T-helper 2 cell (primary cell): ENCODE data around the gene CD2BP2.
A peak's percentile ranks its signal among the peaks of the same experiment; 100 is the strongest.
"Not testable (repeated sequence)": the region's sequence is repeated elsewhere in the genome, so short reads cannot be mapped to it uniquely, and the experiment has no call there.

ENCODE experiments used
- DNase-seq, 5 experiments: peaks; one replicate each; pipeline versions ENCODE4 v3.0.0 to v3.0.0-alpha.2; 2012 to 2022
- total RNA-seq, 2 donors: gene quantifications; one replicate each; lab custom pipeline; 2026; lab: John Stamatoyannopoulos, UW

The CD2BP2 gene
- total RNA-seq = 47.7 to 81.5 reads per million in 2 donors

DNA sequence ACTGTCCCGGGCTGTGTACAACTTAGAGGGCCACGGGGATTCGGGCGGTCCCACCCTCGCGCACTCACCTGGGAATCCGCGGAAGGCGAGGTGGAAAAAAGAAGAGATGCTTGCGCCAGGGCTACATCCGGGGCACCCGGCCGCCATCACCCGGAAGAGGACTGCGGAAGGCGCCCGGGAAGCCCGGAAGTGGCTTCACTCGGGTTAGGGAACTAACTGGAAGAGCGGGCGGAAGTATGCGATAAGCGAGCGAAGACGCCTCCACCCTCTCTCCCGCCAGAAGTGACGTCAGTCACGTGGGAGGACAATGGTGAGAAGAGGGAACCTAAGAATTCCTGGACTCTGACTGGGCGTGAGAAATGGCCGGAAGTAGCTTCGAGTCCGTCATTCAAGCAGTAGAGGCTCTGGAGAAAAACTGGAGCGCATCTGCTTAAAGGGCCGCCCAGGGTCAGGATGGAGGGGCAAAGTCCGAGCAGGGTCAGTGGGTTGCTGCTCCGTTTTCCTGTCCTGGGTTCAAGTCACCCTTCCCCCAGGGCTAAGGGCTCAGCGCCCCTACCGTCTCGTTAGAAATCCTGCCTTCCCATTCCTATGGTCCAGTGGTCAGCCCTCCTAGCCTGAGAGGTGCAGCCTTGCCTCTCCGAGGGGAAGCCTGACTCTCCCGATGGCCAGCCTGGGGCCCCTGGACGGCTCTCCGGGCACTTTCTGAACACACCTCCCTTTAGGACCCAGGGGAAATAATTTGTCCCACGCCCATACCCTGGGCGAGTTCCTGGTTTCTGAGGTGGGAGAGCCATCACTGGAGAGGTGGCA, at the start of gene CD2BP2:
TSS of gene CD2BP2 (minus strand) at position 165 of the 810 bp plus-strand sequence. CDS start 627 bp downstream, outside the sequence.
- DNase-seq = peak; percentile 71 to 95 (median 82)

DNA sequence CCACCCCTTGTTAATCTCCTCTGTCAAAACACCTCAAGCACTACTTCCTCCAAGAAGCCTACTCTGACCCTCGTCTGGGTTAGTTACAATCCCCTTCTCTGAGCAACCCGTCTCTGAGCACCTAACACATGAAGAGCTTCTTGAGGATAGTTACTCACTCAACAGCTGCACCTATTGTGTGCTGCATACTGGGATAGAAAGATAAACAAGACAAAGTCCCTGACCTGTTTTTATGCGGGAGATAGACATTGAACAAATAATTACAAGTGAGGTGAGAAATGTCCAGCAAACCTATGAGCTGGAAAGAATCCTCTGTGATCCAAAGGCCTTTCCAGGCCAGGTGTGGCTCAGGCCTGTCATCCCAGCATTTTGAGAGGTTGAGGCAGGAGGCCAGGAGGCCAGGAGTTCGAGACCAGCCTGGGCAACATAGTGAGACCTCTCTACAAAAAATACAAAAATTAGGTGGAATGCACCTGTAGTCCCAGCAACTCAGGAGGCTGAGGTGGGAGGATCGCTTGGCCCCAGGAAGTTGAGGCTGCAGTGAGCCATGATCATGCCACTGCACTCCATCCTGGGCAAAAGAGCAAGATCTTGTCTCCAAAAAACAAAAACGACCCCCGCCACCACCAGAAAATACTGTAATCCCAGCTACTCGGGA, 46.8 kb upstream of the CD2BP2 start:
- no peak for DNase-seq

- DNase-seq = no peak
Observed at GRCh38 chr16:30399435-30400186, 44.5 kb upstream of the CD2BP2 start.

DNA sequence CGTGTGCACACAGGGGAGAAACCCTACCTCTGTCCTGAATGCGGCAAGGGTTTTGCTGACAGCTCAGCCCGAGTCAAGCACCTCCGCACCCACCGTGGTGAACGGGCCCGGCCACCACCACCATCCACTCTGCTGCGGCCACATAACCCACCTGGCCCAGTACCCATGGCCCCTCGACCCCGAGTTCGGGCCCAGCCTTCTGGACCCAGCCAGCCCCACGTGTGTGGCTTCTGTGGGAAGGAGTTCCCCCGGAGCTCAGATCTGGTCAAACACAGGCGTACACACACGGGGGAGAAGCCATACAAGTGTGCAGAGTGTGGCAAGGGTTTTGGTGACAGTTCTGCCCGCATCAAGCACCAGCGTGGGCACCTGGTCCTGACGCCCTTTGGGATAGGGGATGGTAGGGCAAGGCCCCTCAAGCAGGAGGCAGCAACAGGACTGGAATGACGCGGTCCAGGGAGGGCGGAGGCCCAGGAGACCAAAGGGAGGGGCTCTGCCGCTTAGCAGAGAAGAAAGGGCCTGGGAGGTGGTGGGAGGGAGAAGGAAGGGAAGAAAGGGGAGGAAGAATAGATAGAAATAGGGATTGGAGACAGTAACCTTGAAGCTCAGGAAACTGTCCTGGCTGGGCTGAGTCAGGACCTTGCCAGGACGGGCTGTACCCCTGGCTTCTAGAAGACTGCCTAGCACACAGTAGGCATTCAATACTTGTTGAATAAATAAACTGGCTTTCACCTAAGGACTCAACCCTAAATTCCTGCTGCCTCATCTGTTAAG, 43.7 kb upstream of the CD2BP2 start:
- DNase-seq = no peak

- DNase-seq = no peak
Observed at GRCh38 chr16:30397776-30398660, 42.9 kb upstream of the CD2BP2 start.

GRCh38 chr16:30397056-30397455, 41.9 kb upstream of the CD2BP2 start:
- DNase-seq = no peak

DNA sequence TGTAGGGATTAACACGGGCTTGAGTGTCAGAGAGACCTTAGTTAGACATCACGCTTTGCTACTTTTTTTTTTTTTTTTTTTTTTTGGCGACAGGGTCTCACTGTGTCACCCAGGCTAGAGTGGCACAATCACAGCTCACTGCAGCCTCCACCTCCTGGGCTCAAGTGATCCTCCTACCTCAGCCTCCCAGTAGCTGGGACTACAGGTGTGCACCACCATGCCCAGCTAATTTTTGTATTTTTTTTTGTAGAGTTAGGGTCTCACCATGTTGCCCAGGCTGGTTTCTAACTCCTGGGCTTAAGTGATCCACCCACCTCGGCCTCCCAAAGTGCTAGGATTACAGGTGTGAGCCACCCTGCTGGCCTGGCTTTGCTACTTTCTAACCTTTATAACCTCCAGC, 41.5 kb upstream of the CD2BP2 start:
- DNase-seq = not testable (repeated sequence)

- DNase-seq = no peak
Observed at GRCh38 chr16:30395992-30396585, 41.0 kb upstream of the CD2BP2 start.

- peak in 4 of 5 experiments; percentile 29 to 60 (median 44) for DNase-seq
Observed at GRCh38 chr16:30395155-30395991, 40.3 kb upstream of the CD2BP2 start, which contains the start of gene ZNF48. Gene ZNF48 (plus strand): TSS chr16:30395420. CDS start chr16:30395795, 375 bp downstream.

DNA sequence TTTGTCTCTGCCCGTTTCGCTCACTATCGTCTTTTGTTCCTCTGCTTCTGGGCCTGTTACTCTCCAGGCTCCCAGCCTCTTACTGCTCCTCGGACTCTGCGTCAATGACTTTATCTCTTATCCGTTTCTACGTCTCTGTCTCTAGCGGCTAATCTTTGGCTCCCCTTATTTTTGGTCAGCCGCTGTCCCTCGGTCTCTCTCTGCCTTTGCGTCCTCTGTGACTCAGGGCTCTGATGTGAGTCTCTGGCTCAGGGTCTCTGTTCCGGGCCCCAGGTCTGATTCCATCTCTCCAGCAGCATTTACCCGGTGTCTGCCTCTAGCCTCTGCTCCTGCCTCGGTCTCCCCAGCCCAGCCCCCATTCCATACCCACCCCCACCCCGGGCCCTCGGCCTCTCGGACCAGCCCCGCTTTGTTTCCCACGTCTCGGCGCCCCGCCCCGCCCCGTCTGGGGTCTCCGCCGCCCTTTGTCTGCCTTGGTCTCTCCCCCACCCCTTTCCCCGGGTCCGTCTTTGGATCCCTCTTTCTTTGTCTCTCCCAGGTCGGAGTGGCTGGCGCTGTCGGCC, 39.6 kb upstream of the CD2BP2 start:
- no peak for DNase-seq

- no peak for DNase-seq
Observed at GRCh38 chr16:30383521-30383920, 28.4 kb upstream of the CD2BP2 start.

DNA sequence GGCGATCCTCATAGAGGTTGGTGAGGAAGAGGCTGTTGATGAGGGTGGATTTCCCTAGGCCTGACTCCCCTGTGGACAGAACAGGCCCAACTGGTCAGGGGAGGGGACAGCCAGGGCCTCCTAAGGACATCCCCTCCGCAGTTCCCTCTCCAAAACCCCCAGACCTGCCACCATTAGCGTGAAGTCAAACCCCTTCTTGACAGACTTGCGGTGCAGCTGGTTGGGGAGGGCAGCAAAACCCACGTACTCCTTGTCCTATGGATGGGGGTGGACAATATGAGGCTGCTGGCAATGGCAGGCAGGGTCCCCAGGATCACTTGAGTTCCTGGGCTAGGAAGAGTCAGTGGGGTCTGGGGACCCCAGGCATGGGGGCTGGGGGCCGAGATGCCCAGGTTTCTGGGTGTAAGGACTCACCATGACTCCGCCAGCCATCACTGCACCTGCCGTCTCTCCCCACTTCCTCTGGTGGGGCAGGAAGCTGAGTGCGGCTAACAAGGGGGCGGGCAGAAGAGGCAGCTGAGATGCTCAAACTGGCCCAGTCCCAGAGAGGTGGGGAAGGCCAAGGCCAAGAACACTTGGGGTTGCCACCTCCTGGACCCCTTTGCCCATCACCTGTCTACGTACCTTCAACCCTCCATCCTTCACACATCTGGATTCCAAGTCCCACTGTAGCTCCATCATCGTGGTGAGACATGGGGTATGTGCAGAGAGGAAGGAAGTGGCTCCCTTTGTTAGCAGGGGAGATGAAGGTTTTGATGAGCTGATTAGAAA, 27.2 kb upstream of the CD2BP2 start, which contains the start of gene SEPTIN1:
TSS of gene SEPTIN1 (minus strand) at position 451 of the 771 bp plus-strand sequence. CDS start at position 432, 19 bp downstream.
- DNase-seq = peak; percentile 47 to 93 (median 67)

GRCh38 chr16:30381291-30382041, 26.4 kb upstream of the CD2BP2 start:
- DNase-seq = peak in 2 of 5 experiments; percentile 11 to 71

DNA sequence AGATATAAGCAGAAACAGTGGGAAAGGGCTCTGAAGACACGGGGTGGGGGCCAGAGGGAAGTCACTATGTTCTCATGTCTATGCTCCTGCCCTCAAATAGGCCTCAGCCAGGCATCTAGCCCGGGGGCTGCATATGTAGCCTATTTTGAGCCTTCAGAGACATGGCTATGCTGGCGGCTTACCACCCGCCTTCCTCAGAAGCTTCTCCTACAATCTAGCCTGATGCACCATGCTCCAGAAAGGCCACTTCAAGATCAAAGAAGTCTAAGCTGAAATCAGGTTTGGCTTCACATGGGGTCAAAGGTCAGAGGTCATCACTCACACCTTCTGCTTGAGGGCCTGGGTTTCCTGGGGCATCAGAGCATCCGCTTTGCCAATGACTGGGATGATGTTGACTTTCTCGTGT, 25.7 kb upstream of the CD2BP2 start:
- peak in 1 of 5 experiments; percentile 48 for DNase-seq

- DNase-seq = no peak
Observed at GRCh38 chr16:30380072-30380802, 25.1 kb upstream of the CD2BP2 start.

DNA sequence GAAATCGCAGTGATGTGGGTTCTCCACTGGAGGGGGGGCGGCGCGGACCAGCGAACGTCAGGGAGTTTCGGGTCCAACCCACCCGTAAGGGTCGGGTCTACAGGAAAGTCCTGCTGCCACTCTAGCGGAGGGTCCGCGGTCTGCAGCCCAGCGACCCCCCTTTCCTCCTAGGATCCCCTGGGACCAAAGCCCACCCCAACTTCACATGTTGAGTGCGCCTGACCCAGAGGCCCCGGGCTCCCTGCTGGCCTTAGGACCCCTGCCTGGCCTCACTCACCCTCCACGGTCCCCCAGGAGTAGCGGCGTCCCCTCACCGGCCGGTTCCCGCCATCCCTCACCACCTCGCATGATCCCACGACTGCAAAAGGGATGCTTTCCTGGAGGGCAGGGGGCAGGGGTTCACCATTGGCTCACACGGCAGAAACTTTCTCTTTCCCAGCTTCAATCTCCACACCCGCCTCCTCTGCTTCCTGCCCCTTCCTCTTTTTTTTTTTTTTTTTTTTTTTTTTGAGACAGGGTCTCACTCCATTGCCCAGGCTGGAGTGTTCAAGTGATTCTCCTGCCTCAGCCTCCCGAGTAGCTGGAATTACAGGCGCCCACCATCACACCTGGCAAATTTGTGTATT, 24.2 kb upstream of the CD2BP2 start:
- no peak for DNase-seq
